T-cell (primary cell): ENCODE data around the gene SNAPIN. TPM values are rescaled to one million over a fixed set of nuclear protein-coding genes. Genes with fewer than 3 reads are reported as not detected.

Experiments
- ATAC-seq, 4 experiments: fragments of 200-7000 bp in 3 of 4; fragments of 150-1000 bp in 1 of 4; cut with Tn5 transposase; replicated peaks in 1 of 4; 1 replicate in 3 of 4; 2 replicates in 1 of 4; pipeline ENCODE4 v1.10.0; 2021; ENCODE audit warnings: moderate library complexity in 3 of 4, mild to moderate bottlenecking in 2 of 4, moderate number of reproducible peaks in 1 of 4
- CTCF ChIA-PET, 2 donors: fragments of 300-600 bp; sonication (Branson Sonifier 250); formaldehyde crosslinking; loops; one replicate each; lab custom pipeline; 2022; ENCODE audit warnings: antibody characterized with exemption in 2 of 2; lab: Charles Lee
- POLR2A ChIA-PET, 2 donors: fragments of 300-600 bp; sonication (Branson Sonifier 250); formaldehyde crosslinking; loops; one replicate each; lab custom pipeline; 2022; ENCODE audit warnings: antibody characterized with exemption in 2 of 2; lab: Charles Lee
- DNase-seq, 35 experiments: peaks; one replicate each; pipeline versions ENCODE4 v3.0.0 to v3.0.0-alpha.2; 2013 to 2023
- H3K27ac ChIP-seq: one replicate; pipeline ENCODE4 v1.5.1; 2013; ENCODE audit warnings: low read length
- H3K27me3 ChIP-seq, 2 experiments: replicated peaks in 1 of 2; 1 replicate in 1 of 2; 2 replicates in 1 of 2; pipeline versions ENCODE4 v1.6.1 to v1.7.0; 2013; ENCODE audit warnings: low read length in 1 of 2, mixed read lengths in 1 of 2; ENCODE audit not compliant: control insufficient read depth in 2 of 2, insufficient read depth in 2 of 2; ENCODE audit errors: extremely low read depth in 1 of 2
- H3K36me3 ChIP-seq, 2 donors: 1 replicate in 1 of 2; 2 replicates in 1 of 2; pipeline versions ENCODE4 v1.6.1 to v1.7.0; 2013; ENCODE audit warnings: low read length in 1 of 2; ENCODE audit not compliant: control insufficient read depth in 2 of 2, insufficient read depth in 1 of 2; ENCODE audit errors: extremely low read depth in 1 of 2
- H3K4me1 ChIP-seq, 2 experiments: 1 replicate in 1 of 2; 2 replicates in 1 of 2; pipeline versions ENCODE4 v1.6.1 to v1.7.0; 2013; ENCODE audit warnings: low read length in 2 of 2, mixed read lengths in 1 of 2; ENCODE audit not compliant: insufficient read depth in 2 of 2, control insufficient read depth in 1 of 2; ENCODE audit errors: extremely low read depth in 1 of 2
- H3K4me3 ChIP-seq, 2 donors: 1 replicate in 1 of 2; 2 replicates in 1 of 2; pipeline versions ENCODE4 v1.5.1 to v1.7.0; 2013; ENCODE audit warnings: mild to moderate bottlenecking in 2 of 2, low read length in 1 of 2, moderate library complexity in 1 of 2; ENCODE audit not compliant: control insufficient read depth in 1 of 2; ENCODE audit errors: extremely low read depth in 1 of 2
- H3K9me3 ChIP-seq: 2 replicates; pipeline ENCODE4 v1.7.0; 2013
- H3K27ac Mint-ChIP-seq, 2 donors: one replicate each; pipeline ENCODE4 v1.8.0; 2020 to 2021; ENCODE audit warnings: mild to moderate bottlenecking in 2 of 2, mixed read lengths in 2 of 2
- H3K27me3 Mint-ChIP-seq, 2 donors: one replicate each; pipeline ENCODE4 v1.8.0; 2021 to 2022; ENCODE audit warnings: mixed read lengths in 2 of 2
- H3K36me3 Mint-ChIP-seq: one replicate; pipeline ENCODE4 v1.8.0; 2021; ENCODE audit warnings: mixed read lengths
- H3K4me1 Mint-ChIP-seq, 3 donors: one replicate each; pipeline ENCODE4 v1.8.0; 2020 to 2022; ENCODE audit warnings: mixed read lengths in 3 of 3, mild to moderate bottlenecking in 1 of 3
- H3K4me3 Mint-ChIP-seq, 3 donors: one replicate each; pipeline ENCODE4 v1.8.0; 2020 to 2022; ENCODE audit warnings: mild to moderate bottlenecking in 3 of 3, mixed read lengths in 3 of 3, moderate library complexity in 3 of 3
- H3K9me3 Mint-ChIP-seq, 3 donors: one replicate each; pipeline ENCODE4 v1.8.0; 2020 to 2022; ENCODE audit warnings: mixed read lengths in 3 of 3
- WGBS: methylation state at CpG from one replicate; pipeline ENCODE4 v1.1.5; 2013; ENCODE audit warnings: missing lambda C conversion rate; ENCODE audit not compliant: insufficient coverage; 5-methylcytosine and 5-hydroxymethylcytosine counted together
- total RNA-seq, 35 experiments: library from RNA in 6 of 35; stranded (reverse) in 6 of 35; fragments of 120-200 nt in 1 of 35; gene quantifications; one replicate each; pipeline versions ENCODE4 v1.2.1 to v1.2.4 and lab custom pipeline; 2013 to 2026

SNAPIN gene
- total RNA-seq, 5 donors from 2014 or later (not counting 1 experiment from before 2014, with no cell fraction given), result 16.1 to 29.8 (median 26.6) TPM

GRCh38 chr1:153698923-153699714 is 40.6 kb downstream of the SNAPIN start:
- CTCF ChIA-PET, result no interaction called here
- no peak overlapping the region for H3K27ac Mint-ChIP-seq
- no peaks in the 10 kb centered on the region for H3K36me3 Mint-ChIP-seq
- DNase-seq, result no peak
- H3K36me3 ChIP-seq, result no peaks in the 10 kb centered on the region
- no peaks in the 10 kb centered on the region for H3K4me1 Mint-ChIP-seq
- H3K4me1 ChIP-seq, result peaks cover 0 to 5% of the 10 kb centered on the region in 2 experiments
- ATAC-seq, result no peak
- peaks cover 0 to 12% of the 10 kb centered on the region in 2 experiments for H3K27me3 ChIP-seq
- H3K27me3 Mint-ChIP-seq, result peaks cover 0 to 4% of the 10 kb centered on the region in 2 donors
- no peak overlapping the region for H3K4me3 ChIP-seq
- H3K27ac ChIP-seq, result no peak overlapping the region
- POLR2A ChIA-PET, result no interaction called here
- H3K9me3 Mint-ChIP-seq, result no peaks in the 10 kb centered on the region
- H3K9me3 ChIP-seq, result no peaks in the 10 kb centered on the region
- H3K4me3 Mint-ChIP-seq, result no peak overlapping the region
- 97% methylated on average over 4 of the region's 6 CpGs for WGBS

DNA sequence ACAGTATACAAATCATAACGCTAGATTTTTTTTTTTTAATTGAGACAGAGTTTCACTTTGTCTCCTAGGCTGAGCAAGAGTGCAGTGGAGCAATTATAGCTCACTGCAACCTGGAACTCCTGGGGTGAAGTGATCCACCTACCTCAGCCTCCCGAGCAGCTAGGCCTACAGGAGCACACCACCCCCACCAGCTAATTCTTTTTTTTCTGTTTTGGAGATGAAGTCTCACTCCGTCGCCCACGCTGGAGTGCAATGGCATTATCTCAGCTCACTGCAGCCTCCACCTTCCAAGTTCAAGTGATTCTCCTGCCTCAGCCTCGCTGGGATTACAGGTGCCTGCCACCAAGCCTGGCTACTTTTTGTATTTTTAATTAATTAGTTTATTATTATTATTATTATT is 41.3 kb downstream of the SNAPIN start:
- DNase-seq (no peak), ATAC-seq (no peak)
- no CpG with 5 or more reads among the region's 6 CpGs for WGBS
- Histone ChIP-seq H3K36me3 (no peaks in the 10 kb centered on the region), H3K4me3 (no peak overlapping the region), H3K4me1 (peaks cover 0 to 5% of the 10 kb centered on the region in 2 experiments), H3K27ac (no peak overlapping the region), H3K27me3 (peaks cover 0 to 12% of the 10 kb centered on the region in 2 experiments), H3K9me3 (no peaks in the 10 kb centered on the region)
- H3K36me3 Mint-ChIP-seq, result no peaks in the 10 kb centered on the region
- ChIA-PET POLR2A (no interaction called here), CTCF (no interaction called here)
- H3K9me3 Mint-ChIP-seq, result no peaks in the 10 kb centered on the region
- no peaks in the 10 kb centered on the region for H3K4me1 Mint-ChIP-seq
- peaks cover 0 to 4% of the 10 kb centered on the region in 2 donors for H3K27me3 Mint-ChIP-seq
- no peak overlapping the region for H3K4me3 Mint-ChIP-seq
- no peak overlapping the region for H3K27ac Mint-ChIP-seq

DNA sequence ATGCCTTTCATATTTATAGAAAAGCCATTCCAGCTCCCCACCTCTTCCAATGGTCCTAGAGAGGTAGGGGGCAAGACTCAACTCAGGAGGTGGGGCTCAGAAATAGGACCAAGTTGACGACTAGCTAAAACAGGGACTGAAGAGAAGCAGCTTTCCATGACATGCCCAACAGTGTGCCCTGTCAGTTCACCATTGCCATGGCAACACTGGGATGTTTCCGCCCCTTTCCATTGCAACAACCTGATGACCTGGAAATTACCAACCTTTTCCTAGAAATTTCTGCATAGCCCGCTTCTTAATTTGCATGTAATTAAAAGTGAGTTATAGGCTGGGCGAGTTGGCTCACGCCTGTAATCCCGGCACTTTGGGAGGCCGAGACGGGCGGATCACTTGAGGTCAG is 47.0 kb downstream of the SNAPIN start:
- Mint-ChIP-seq H3K27me3 (no peaks in the 10 kb centered on the region), H3K9me3 (no peaks in the 10 kb centered on the region), H3K4me3 (no peak overlapping the region), H3K4me1 (no peaks in the 10 kb centered on the region), H3K27ac (no peak overlapping the region), H3K36me3 (no peaks in the 10 kb centered on the region)
- ChIA-PET CTCF (no interaction called here), POLR2A (no interaction called here)
- no peak for DNase-seq
- WGBS, result 90% methylated on average over 7 of the region's 9 CpGs
- Histone ChIP-seq H3K36me3 (no peaks in the 10 kb centered on the region), H3K27ac (no peak overlapping the region), H3K9me3 (no peaks in the 10 kb centered on the region), H3K4me1 (no peaks in the 10 kb centered on the region), H3K27me3 (peaks cover 0 to 14% of the 10 kb centered on the region in 2 experiments), H3K4me3 (no peak overlapping the region)
- no peak for ATAC-seq

- DNase-seq (no peak), ATAC-seq (no peak)
- Histone ChIP-seq H3K27me3 (peaks cover 0 to 38% of the 10 kb centered on the region in 2 experiments), H3K4me3 (no peak overlapping the region), H3K4me1 (no peaks in the 10 kb centered on the region), H3K27ac (no peak overlapping the region), H3K36me3 (no peaks in the 10 kb centered on the region), H3K9me3 (no peaks in the 10 kb centered on the region)
- CTCF ChIA-PET, result interaction anchor here in 1 of 2 donors (0.9 kb wide), 1 partner anchor 32 kb away, joined by 3 read pairs; no protein-coding TSS in a partner anchor
- no peaks in the 10 kb centered on the region for H3K9me3 Mint-ChIP-seq
- H3K36me3 Mint-ChIP-seq, result no peaks in the 10 kb centered on the region
- H3K27ac Mint-ChIP-seq, result no peak overlapping the region
- no peak overlapping the region for H3K4me3 Mint-ChIP-seq
- H3K27me3 Mint-ChIP-seq, result peaks cover 4 to 11% of the 10 kb centered on the region in 2 donors
- no peaks in the 10 kb centered on the region for H3K4me1 Mint-ChIP-seq
- WGBS, result 65% methylated on average over 1 of the region's 7 CpGs
- POLR2A ChIA-PET, result interaction anchor here in 1 of 2 donors (0.5 kb wide), 1 partner anchor 105 kb away, joined by 4 read pairs; no protein-coding TSS in a partner anchor
These were observed 52.5 kb downstream of the SNAPIN start for GRCh38 chr1:153711026-153711425.

Other genes with a start within 250 kb of the SNAPIN start
- not detected for gene S100A7A, start 242.2 kb upstream of the SNAPIN start, total RNA-seq
- gene S100A7, start 198.1 kb upstream of the SNAPIN start, total RNA-seq, result not detected
- 100 to 1,000 TPM; 200 to 467 (median 400) TPM for gene S100A6, start 122.7 kb upstream of the SNAPIN start, total RNA-seq
- gene S100A5, start 117.8 kb upstream of the SNAPIN start, total RNA-seq, result 1 to 10 TPM in 3 of 5 donors, under 1 TPM in 1, not detected in 1; 0.36 to 1.6 (median 1.2) TPM
- gene S100A4, start 112.9 kb upstream of the SNAPIN start, total RNA-seq, result 100 to 1,000 TPM; 297 to 698 (median 384) TPM
- gene S100A3, start 109.4 kb upstream of the SNAPIN start, total RNA-seq, result not detected
- gene S100A2, start 92.9 kb upstream of the SNAPIN start, total RNA-seq, result under 1 TPM in 1 of 5 donors, not detected in 4; 0.66 TPM
- 1 to 10 TPM in 1 of 5 donors, under 1 TPM in 2, not detected in 2; 0.53 to 1.0 (median 0.82) TPM for gene S100A16, start 45.6 kb upstream of the SNAPIN start, total RNA-seq
- gene S100A14, start 42.4 kb upstream of the SNAPIN start, total RNA-seq, result under 1 TPM in 3 of 5 donors, not detected in 2; 0.35 to 0.70 (median 0.43) TPM
- 1 to 10 TPM; 4.0 to 5.3 (median 4.2) TPM for gene S100A13, start 31.2 kb upstream of the SNAPIN start, total RNA-seq
- not detected for gene S100A1, start 30.3 kb upstream of the SNAPIN start, total RNA-seq
- gene CHTOP, start 24.6 kb upstream of the SNAPIN start, total RNA-seq, result 100 to 1,000 TPM in 3 of 5 donors, 10 to 100 TPM in 2; 76.7 to 131 (median 130) TPM
- 100 to 1,000 TPM in 2 of 5 donors, 10 to 100 TPM in 3; 86.6 to 137 (median 90.0) TPM for gene ILF2, start 12.3 kb downstream of the SNAPIN start, total RNA-seq
- under 1 TPM in 3 of 5 donors, not detected in 2; 0.23 to 0.44 (median 0.35) TPM for gene NPR1, start 20.0 kb downstream of the SNAPIN start, total RNA-seq
- 10 to 100 TPM; 45.9 to 57.7 (median 48.5) TPM for gene INTS3, start 69.3 kb downstream of the SNAPIN start, total RNA-seq
- 10 to 100 TPM; 11.0 to 24.5 (median 18.9) TPM for gene SLC27A3, start 116.7 kb downstream of the SNAPIN start, total RNA-seq